VCaP (cell line): ENCODE data around the gene OPRD1.
"Not testable (repeated sequence)": the region's sequence is repeated elsewhere in the genome, so short reads cannot be mapped to it uniquely, and the experiment has no call there.

Source experiments
- H3K27ac ChIP-seq: fragments of 450-650 bp; 2 replicates; pipeline ENCODE4 v1.5.1; 2017
- CTCF ChIP-seq: fragments of 450-650 bp; conservative IDR thresholded peaks from 2 replicates; pipeline ENCODE4 v1.5.1; 2017; ENCODE audit warnings: mild to moderate bottlenecking, moderate library complexity

OPRD1 gene

GRCh38 chr1:28853093-28853742 is 41.2 kb downstream of the OPRD1 start:
- TF ChIP-seq CTCF = no peak
- H3K27ac ChIP-seq = no peak overlapping the region

- not testable (repeated sequence) for H3K27ac ChIP-seq
Observed at GRCh38 chr1:28854406-28854805, 42.4 kb downstream of the OPRD1 start.

GRCh38 chr1:28855046-28855445 is 43.1 kb downstream of the OPRD1 start:
- H3K27ac ChIP-seq = no peak overlapping the region
- TF ChIP-seq CTCF = no peak

GRCh38 chr1:28855469-28855951 is 43.5 kb downstream of the OPRD1 start:
- no peak overlapping the region for H3K27ac ChIP-seq
- no peak for TF ChIP-seq CTCF

GRCh38 chr1:28855969-28856368 is 44.0 kb downstream of the OPRD1 start:
- H3K27ac ChIP-seq = no peak overlapping the region
- TF ChIP-seq CTCF = no peak

GRCh38 chr1:28860332-28861073 is 48.5 kb downstream of the OPRD1 start:
- no peak for TF ChIP-seq CTCF
- no peak overlapping the region for H3K27ac ChIP-seq

GRCh38 chr1:28862571-28863403 is 50.8 kb downstream of the OPRD1 start:
- no peak overlapping the region for H3K27ac ChIP-seq
- TF ChIP-seq CTCF = no peak
